Loucy (cell line): ENCODE measurements around the gene PHEX.

Source experiments
- H2AFZ ChIP-seq: fragments of 200-600 bp; sonication (generic); 2 replicates; pipeline ENCODE4 v1.6.0; 2016; ENCODE audit warnings: antibody characterized with exemption, mild to moderate bottlenecking, low read length, moderate library complexity
- H3F3A ChIP-seq: fragments of 200-600 bp; 2 replicates; pipeline ENCODE4 v1.6.0; 2016; ENCODE audit warnings: antibody characterized with exemption, low read depth, mild to moderate bottlenecking
- H3K27me3 ChIP-seq: fragments of 200-600 bp; sonication (generic); 2 replicates; pipeline ENCODE4 v1.6.1; 2014; ENCODE audit warnings: low read length, mild to moderate bottlenecking; ENCODE audit not compliant: insufficient read depth, poor library complexity, severe bottlenecking
- H3K36me3 ChIP-seq: fragments of 200-600 bp; sonication (generic); 2 replicates; pipeline ENCODE4 v1.6.1; 2016; ENCODE audit warnings: low read length; ENCODE audit not compliant: insufficient read depth
- H3K4me1 ChIP-seq: fragments of 200-600 bp; sonication (generic); 2 replicates; pipeline ENCODE4 v1.5.1; 2014; ENCODE audit warnings: low read length, mild to moderate bottlenecking; ENCODE audit not compliant: insufficient read depth, poor library complexity, severe bottlenecking
- H3K4me2 ChIP-seq: fragments of 200-600 bp; sonication (generic); 2 replicates; pipeline ENCODE4 v1.6.0; 2014; ENCODE audit warnings: antibody characterized with exemption, low read length, low read depth, mild to moderate bottlenecking; ENCODE audit not compliant: poor library complexity, severe bottlenecking
- H3K4me3 ChIP-seq: fragments of 200-600 bp; sonication (generic); 2 replicates; pipeline ENCODE4 v1.5.1; 2014; ENCODE audit warnings: low read length, mild to moderate bottlenecking, mixed read lengths; ENCODE audit not compliant: poor library complexity, severe bottlenecking
- H3K79me2 ChIP-seq: fragments of 200-600 bp; sonication (generic); 2 replicates; pipeline ENCODE4 v1.6.1; 2014; ENCODE audit warnings: low read length; ENCODE audit not compliant: insufficient read depth
- H3K9ac ChIP-seq: fragments of 200-600 bp; sonication (generic); 2 replicates; pipeline ENCODE4 v1.6.0; 2014; ENCODE audit warnings: mild to moderate bottlenecking, low read depth, low read length, moderate library complexity; ENCODE audit not compliant: poor library complexity, severe bottlenecking
- H3K9me2 ChIP-seq: fragments of 200-600 bp; sonication (generic); replicated peaks from 2 replicates; pipeline ENCODE4 v1.6.1; 2016; ENCODE audit warnings: low read depth, low read length, mixed read lengths
- H3K9me3 ChIP-seq: fragments of 200-600 bp; sonication (generic); 2 replicates; pipeline ENCODE4 v1.6.1; 2014; ENCODE audit warnings: mild to moderate bottlenecking, antibody characterized with exemption, low read length, low read depth; ENCODE audit not compliant: insufficient read depth
- H4K20me1 ChIP-seq: fragments of 200-600 bp; sonication (generic); 2 replicates; pipeline ENCODE4 v1.6.0; 2014; ENCODE audit warnings: antibody characterized with exemption, low read length, mild to moderate bottlenecking; ENCODE audit not compliant: insufficient read depth, poor library complexity, severe bottlenecking
- CTCF ChIP-seq: fragments of 200-600 bp; sonication (generic); conservative IDR thresholded peaks from 2 replicates; pipeline ENCODE4 v1.5.1; 2014; ENCODE audit warnings: mild to moderate bottlenecking, antibody characterized with exemption, low read length
- EZH2phosphoT487 ChIP-seq: fragments of 200-600 bp; IDR thresholded peaks from 2 replicates; pipeline ENCODE4 v1.6.1; 2018; ENCODE audit warnings: antibody characterized with exemption, mild to moderate bottlenecking, moderate library complexity, borderline replicate concordance

PHEX gene

GRCh38 chrX:22141047-22141730 is 109.1 kb downstream of the PHEX start:
- Histone ChIP-seq H3K79me2 (no peaks in the 10 kb centered on the region), H4K20me1 (no peaks in the 10 kb centered on the region), H3K36me3 (no peaks in the 10 kb centered on the region), H3K9me3 (no peaks in the 10 kb centered on the region), H2AFZ (no peak overlapping the region), H3K4me1 (no peaks in the 10 kb centered on the region), H3K9me2 (no peaks in the 10 kb centered on the region), H3K4me2 (no peak overlapping the region), H3K4me3 (no peak overlapping the region), H3K9ac (no peak overlapping the region), H3F3A (no peaks in the 10 kb centered on the region), H3K27me3 (no peaks in the 10 kb centered on the region)
- TF ChIP-seq EZH2phosphoT487 (no peak), CTCF (no peak)

GRCh38 chrX:22147214-22147613 is 115.1 kb downstream of the PHEX start:
- H3K27me3 ChIP-seq = no peaks in the 10 kb centered on the region
- H3K36me3 ChIP-seq = no peaks in the 10 kb centered on the region
- H3K9ac ChIP-seq = no peak overlapping the region
- H3F3A ChIP-seq = no peaks in the 10 kb centered on the region
- H3K9me2 ChIP-seq = no peaks in the 10 kb centered on the region
- H3K79me2 ChIP-seq = no peaks in the 10 kb centered on the region
- no peak overlapping the region for H3K4me3 ChIP-seq
- H4K20me1 ChIP-seq = no peaks in the 10 kb centered on the region
- H3K4me1 ChIP-seq = no peaks in the 10 kb centered on the region
- TF ChIP-seq CTCF (no peak), EZH2phosphoT487 (no peak)
- no peaks in the 10 kb centered on the region for H3K9me3 ChIP-seq
- no peak overlapping the region for H3K4me2 ChIP-seq
- H2AFZ ChIP-seq = no peak overlapping the region

GRCh38 chrX:22147942-22148341 is 115.8 kb downstream of the PHEX start:
- no peak overlapping the region for H2AFZ ChIP-seq
- H3K27me3 ChIP-seq = no peaks in the 10 kb centered on the region
- TF ChIP-seq CTCF (no peak), EZH2phosphoT487 (no peak)
- no peaks in the 10 kb centered on the region for H4K20me1 ChIP-seq
- H3F3A ChIP-seq = no peaks in the 10 kb centered on the region
- no peak overlapping the region for H3K4me2 ChIP-seq
- H3K4me3 ChIP-seq = no peak overlapping the region
- H3K36me3 ChIP-seq = no peaks in the 10 kb centered on the region
- no peaks in the 10 kb centered on the region for H3K79me2 ChIP-seq
- H3K9ac ChIP-seq = no peak overlapping the region
- H3K4me1 ChIP-seq = no peaks in the 10 kb centered on the region
- H3K9me2 ChIP-seq = no peaks in the 10 kb centered on the region
- no peaks in the 10 kb centered on the region for H3K9me3 ChIP-seq
